Breast epithelium (tissue), 3 donors: ENCODE data around the gene ING4.

Experiments
- POLR2A ChIP-seq: fragments of 450-650 bp; IDR thresholded peaks from one replicate; pipeline ENCODE4 v1.6.1; 2016; ENCODE audit warnings: antibody characterized with exemption, mild to moderate bottlenecking, moderate library complexity
- TF ChIP-seq, protein P1 (sequence below), 3 donors: fragments of 450-650 bp; IDR thresholded peaks; one replicate each; pipeline ENCODE4 v1.5.1; 2016 to 2017; ENCODE audit warnings: antibody characterized with exemption in 3 of 3, mild to moderate bottlenecking in 3 of 3, moderate library complexity in 3 of 3

DNA sequence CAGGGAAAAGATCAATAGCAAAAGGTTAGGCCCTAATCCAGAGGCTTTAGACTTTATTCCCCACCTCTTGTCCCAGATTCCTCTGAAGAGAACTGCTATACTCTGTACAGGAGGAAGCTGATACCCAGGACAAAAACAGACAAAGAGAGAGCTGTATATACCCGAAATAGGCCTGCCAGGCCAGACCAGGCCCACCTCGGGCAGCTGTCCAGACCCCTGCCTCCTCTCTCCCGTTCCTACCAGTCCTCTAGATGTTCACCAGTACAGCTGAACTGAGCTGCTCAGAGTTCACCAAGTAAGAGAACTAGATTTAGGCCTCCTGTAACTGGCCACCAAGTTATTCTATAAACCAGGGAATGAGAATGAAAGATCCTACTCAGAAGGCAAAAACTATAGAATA is 60.4 kb downstream of the ING4 start:
- TF ChIP-seq, protein P1, sequence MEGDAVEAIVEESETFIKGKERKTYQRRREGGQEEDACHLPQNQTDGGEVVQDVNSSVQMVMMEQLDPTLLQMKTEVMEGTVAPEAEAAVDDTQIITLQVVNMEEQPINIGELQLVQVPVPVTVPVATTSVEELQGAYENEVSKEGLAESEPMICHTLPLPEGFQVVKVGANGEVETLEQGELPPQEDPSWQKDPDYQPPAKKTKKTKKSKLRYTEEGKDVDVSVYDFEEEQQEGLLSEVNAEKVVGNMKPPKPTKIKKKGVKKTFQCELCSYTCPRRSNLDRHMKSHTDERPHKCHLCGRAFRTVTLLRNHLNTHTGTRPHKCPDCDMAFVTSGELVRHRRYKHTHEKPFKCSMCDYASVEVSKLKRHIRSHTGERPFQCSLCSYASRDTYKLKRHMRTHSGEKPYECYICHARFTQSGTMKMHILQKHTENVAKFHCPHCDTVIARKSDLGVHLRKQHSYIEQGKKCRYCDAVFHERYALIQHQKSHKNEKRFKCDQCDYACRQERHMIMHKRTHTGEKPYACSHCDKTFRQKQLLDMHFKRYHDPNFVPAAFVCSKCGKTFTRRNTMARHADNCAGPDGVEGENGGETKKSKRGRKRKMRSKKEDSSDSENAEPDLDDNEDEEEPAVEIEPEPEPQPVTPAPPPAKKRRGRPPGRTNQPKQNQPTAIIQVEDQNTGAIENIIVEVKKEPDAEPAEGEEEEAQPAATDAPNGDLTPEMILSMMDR (IDR thresholded peaks at IDR 0.05): no peak
- no peak for TF ChIP-seq POLR2A
